SU-DHL-6 (cell line): ENCODE results near the gene SLC37A2.

Experiments used
- EZH2phosphoT487 ChIP-seq: fragments of 200-600 bp; sonication (generic), shearing (Covaris generic); conservative IDR thresholded peaks from 2 replicates; pipeline ENCODE4 v1.6.1; 2018; ENCODE audit warnings: mild to moderate bottlenecking, antibody characterized with exemption, low read length, moderate library complexity, mixed read lengths
- TF ChIP-seq, protein P1 (sequence below): fragments of 200-600 bp; sonication (generic); IDR thresholded peaks from one replicate; pipeline ENCODE4 v1.5.1; 2017; ENCODE audit warnings: antibody characterized with exemption, mild to moderate bottlenecking, low read length, moderate library complexity; ENCODE audit not compliant: insufficient read depth, poor library complexity, severe bottlenecking

GRCh38 chr11:125132596-125132995 lies 69.5 kb downstream of the SLC37A2 start:
- TF ChIP-seq, protein P1, sequence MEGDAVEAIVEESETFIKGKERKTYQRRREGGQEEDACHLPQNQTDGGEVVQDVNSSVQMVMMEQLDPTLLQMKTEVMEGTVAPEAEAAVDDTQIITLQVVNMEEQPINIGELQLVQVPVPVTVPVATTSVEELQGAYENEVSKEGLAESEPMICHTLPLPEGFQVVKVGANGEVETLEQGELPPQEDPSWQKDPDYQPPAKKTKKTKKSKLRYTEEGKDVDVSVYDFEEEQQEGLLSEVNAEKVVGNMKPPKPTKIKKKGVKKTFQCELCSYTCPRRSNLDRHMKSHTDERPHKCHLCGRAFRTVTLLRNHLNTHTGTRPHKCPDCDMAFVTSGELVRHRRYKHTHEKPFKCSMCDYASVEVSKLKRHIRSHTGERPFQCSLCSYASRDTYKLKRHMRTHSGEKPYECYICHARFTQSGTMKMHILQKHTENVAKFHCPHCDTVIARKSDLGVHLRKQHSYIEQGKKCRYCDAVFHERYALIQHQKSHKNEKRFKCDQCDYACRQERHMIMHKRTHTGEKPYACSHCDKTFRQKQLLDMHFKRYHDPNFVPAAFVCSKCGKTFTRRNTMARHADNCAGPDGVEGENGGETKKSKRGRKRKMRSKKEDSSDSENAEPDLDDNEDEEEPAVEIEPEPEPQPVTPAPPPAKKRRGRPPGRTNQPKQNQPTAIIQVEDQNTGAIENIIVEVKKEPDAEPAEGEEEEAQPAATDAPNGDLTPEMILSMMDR, result no peak
- TF ChIP-seq EZH2phosphoT487, result no peak
